GM12874 (cell line): ENCODE data around the gene WDR54.

Experiments used
- CTCF ChIP-seq: IDR thresholded peaks from 2 replicates; pipeline ENCODE4 v1.5.1; 2011; ENCODE audit warnings: low read depth, mild to moderate bottlenecking, control low read depth, low read length, moderate library complexity; ENCODE audit not compliant: insufficient read depth

Gene WDR54

GRCh38 chr2:74457129-74457548 lies 35.6 kb downstream of the WDR54 start:
- TF ChIP-seq CTCF = no peak

GRCh38 chr2:74457549-74458131 lies 36.1 kb downstream of the WDR54 start:
- no peak for TF ChIP-seq CTCF

- TF ChIP-seq CTCF = no peak
These were observed 36.8 kb downstream of the WDR54 start, which contains the start of gene WBP1 for GRCh38 chr2:74458132-74458937. WBP1 (plus strand) TSS chr2:74458438; CDS start chr2:74458603, 165 bp downstream.

GRCh38 chr2:74458938-74459363 lies 37.4 kb downstream of the WDR54 start:
- TF ChIP-seq CTCF = no peak

- no peak for TF ChIP-seq CTCF
These were observed 39.9 kb downstream of the WDR54 start for GRCh38 chr2:74461187-74462053.

GRCh38 chr2:74462054-74462785 lies 40.7 kb downstream of the WDR54 start:
- TF ChIP-seq CTCF = no peak
